SK-N-SH (cell line): ENCODE data around the gene LRRC51. TPM values are rescaled to one million over a fixed set of nuclear protein-coding genes. Genes with fewer than 3 reads are reported as not detected.
A peak's percentile ranks its signal among the peaks of the same experiment; 100 is the strongest.

ENCODE experiments used
- CTCF ChIA-PET: fragments of 300-600, 350-600 bp; formaldehyde crosslinking; extraction: SDS; loops from one replicate; lab custom pipeline; 2021; lab: Yijun Ruan, JAX
- POLR2A ChIA-PET: fragments of 350-600 bp; sonication (Branson Sonifier 250); formaldehyde crosslinking; extraction: SDS; loops from one replicate; lab custom pipeline; 2020; ENCODE audit warnings: antibody characterized with exemption, inconsistent platforms; lab: Yijun Ruan, JAX
- DNase-seq: peaks from one replicate; pipeline ENCODE4 v3.0.0; 2012
- H2AFZ ChIP-seq: fragments of 200-600 bp; sonication (generic); 2 replicates; pipeline ENCODE4 v1.8.1; 2016; ENCODE audit warnings: antibody characterized with exemption, mild to moderate bottlenecking, low read depth
- H3F3A ChIP-seq: fragments of 200-600 bp; sonication (generic); replicated peaks from 2 replicates; pipeline ENCODE3; 2016; ENCODE audit warnings: antibody characterized with exemption, mild to moderate bottlenecking; ENCODE audit not compliant: insufficient read depth
- H3K27ac ChIP-seq, 2 experiments: fragments of 200-500 bp in 1 of 2; fragments of 200-600 bp in 1 of 2; sonication (Bioruptor generic) in 1 of 2; sonication (generic), shearing (Covaris generic) in 1 of 2; 2 replicates each; pipeline versions ENCODE4 v1.5.1 to v1.6.1; 2014 to 2016; ENCODE audit warnings: low read depth in 2 of 2, inconsistent platforms in 1 of 2, low read length in 1 of 2, mild to moderate bottlenecking in 1 of 2, mixed read lengths in 1 of 2
- H3K27me3 ChIP-seq: fragments of 200-600 bp; sonication (generic), shearing (Covaris generic); 2 replicates; pipeline ENCODE4 v1.6.1; 2016; ENCODE audit warnings: mixed run types; ENCODE audit not compliant: insufficient read depth
- H3K36me3 ChIP-seq, 2 experiments: fragments of 200-500 bp in 1 of 2; fragments of 200-600 bp in 1 of 2; sonication (Bioruptor generic) in 1 of 2; sonication (generic) in 1 of 2; replicated peaks in 1 of 2; 2 replicates each; pipeline versions ENCODE3 to v1.5.1; 2014 to 2016; ENCODE audit warnings: low read length in 1 of 2, mild to moderate bottlenecking in 1 of 2; ENCODE audit not compliant: insufficient read depth in 2 of 2, control insufficient read depth in 1 of 2
- H3K4me1 ChIP-seq, 2 experiments: fragments of 200-500 bp in 1 of 2; fragments of 200-600 bp in 1 of 2; sonication (Bioruptor generic) in 1 of 2; sonication (generic), shearing (Covaris generic) in 1 of 2; 2 replicates each; pipeline versions ENCODE4 v1.5.1 to v1.6.1; 2014 to 2016; ENCODE audit warnings: low read depth in 1 of 2, low read length in 1 of 2, mixed run types in 1 of 2; ENCODE audit not compliant: insufficient read depth in 2 of 2, control insufficient read depth in 1 of 2
- H3K4me2 ChIP-seq: fragments of 200-600 bp; sonication (generic), shearing (Covaris generic); 2 replicates; pipeline ENCODE4 v1.6.1; 2017; ENCODE audit warnings: mixed run types
- H3K4me3 ChIP-seq, 2 experiments: fragments of 200-500 bp in 1 of 2; fragments of 200-600 bp in 1 of 2; sonication (Bioruptor generic) in 1 of 2; sonication (generic), shearing (Covaris generic) in 1 of 2; 2 replicates each; pipeline versions ENCODE4 v1.5.1 to v1.8.1; 2014 to 2016; ENCODE audit warnings: low read depth in 2 of 2, inconsistent platforms in 1 of 2, low read length in 1 of 2, mild to moderate bottlenecking in 1 of 2, mixed read lengths in 1 of 2, moderate library complexity in 1 of 2
- H3K79me2 ChIP-seq: fragments of 200-600 bp; sonication (generic); 2 replicates; pipeline ENCODE4 v1.8.1; 2017; ENCODE audit warnings: mild to moderate bottlenecking; ENCODE audit not compliant: insufficient read depth
- H3K9ac ChIP-seq: fragments of 200-600 bp; sonication (generic); 2 replicates; pipeline ENCODE4 v1.6.1; 2017; ENCODE audit warnings: mixed run types
- H3K9me2 ChIP-seq: fragments of 200-600 bp; sonication (generic); 2 replicates; pipeline ENCODE4 v1.6.1; 2017; ENCODE audit warnings: mixed run types
- H3K9me3 ChIP-seq: fragments of 200-600 bp; sonication (generic); 2 replicates; pipeline ENCODE4 v1.6.1; 2017; ENCODE audit warnings: mixed run types, mild to moderate bottlenecking, moderate library complexity
- H4K20me1 ChIP-seq: fragments of 200-600 bp; sonication (generic); 2 replicates; pipeline ENCODE4 v1.6.1; 2017; ENCODE audit warnings: mild to moderate bottlenecking, mixed run types; ENCODE audit not compliant: insufficient read depth
- FOSL2 ChIP-seq: IDR thresholded peaks from 2 replicates; pipeline ENCODE4 v1.4.0; 2012; ENCODE audit warnings: low read depth, mild to moderate bottlenecking, moderate library complexity, borderline replicate concordance
- NFIC ChIP-seq: IDR thresholded peaks from 2 replicates; pipeline ENCODE4 v1.4.0; 2012; ENCODE audit warnings: borderline replicate concordance
- RXRA ChIP-seq: IDR thresholded peaks from 2 replicates; pipeline ENCODE4 v1.4.0; 2012; ENCODE audit warnings: low read depth, mild to moderate bottlenecking, borderline replicate concordance
- TEAD4 ChIP-seq: IDR thresholded peaks from 2 replicates; pipeline ENCODE4 v1.4.0; 2012; ENCODE audit warnings: mild to moderate bottlenecking, borderline replicate concordance; ENCODE audit not compliant: insufficient read depth
- WGBS: methylation state at CpG from one replicate; pipeline ENCODE4 v1.1.6; 2017; ENCODE audit warnings: low lambda C conversion rate; 5-methylcytosine and 5-hydroxymethylcytosine counted together
- polyA plus RNA-seq, 3 experiments: library from polyadenylated mRNA; depleted of rRNA; stranded (reverse); fragments of >200 nt; gene quantifications; 2 replicates each; pipeline ENCODE4 v1.2.3, GENCODE V29; 2012
- small RNA-seq, 7 experiments: library from RNA; depleted of rRNA; stranded (forward); fragments of <200 nt; gene quantifications; one replicate each; pipeline ENCODE3, GENCODE V24; 2012
- TF ChIP-seq, protein P1 (sequence below): IDR thresholded peaks from 2 replicates; pipeline ENCODE4 v1.4.0; 2012; ENCODE audit warnings: low read depth, borderline replicate concordance

LRRC51 gene
- polyA plus RNA-seq, 1 of the 3 experiments (the other 2 are of a cell fraction), result 7.3 TPM

DNA sequence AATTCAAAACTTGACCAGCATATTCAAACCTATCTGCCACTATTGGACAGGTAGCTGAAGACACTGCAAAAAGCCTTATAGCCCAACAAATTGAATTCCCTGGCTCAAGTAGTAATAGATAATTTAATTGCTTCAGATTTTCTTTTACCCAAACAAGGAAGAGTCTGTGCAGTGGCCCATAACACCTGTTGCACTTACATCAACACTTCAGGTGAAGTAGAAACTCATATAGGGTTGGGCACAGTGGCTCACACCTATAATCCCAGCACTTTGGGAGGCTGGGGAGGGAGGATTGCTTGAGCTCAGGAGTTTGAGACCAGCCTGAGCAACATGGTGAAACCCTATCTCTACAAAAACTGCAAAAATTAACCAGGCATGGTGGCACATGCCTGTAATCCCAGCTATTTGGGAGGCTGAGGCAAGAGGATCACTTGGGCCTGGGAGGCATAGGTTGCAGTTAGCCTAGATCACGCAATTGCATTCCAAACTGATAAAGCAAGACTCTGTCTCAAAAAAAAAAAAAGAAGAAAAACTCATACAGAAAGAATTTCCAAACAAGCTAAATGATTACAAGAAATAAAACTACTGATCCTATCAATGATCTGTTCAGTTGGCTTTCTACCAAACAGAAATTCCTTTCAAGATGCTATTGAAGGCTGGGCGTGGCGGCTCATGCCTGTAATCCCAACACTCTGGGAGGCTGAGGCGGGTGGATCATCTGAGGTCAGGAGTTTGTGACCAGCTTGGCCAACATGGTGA, 64.3 kb downstream of the LRRC51 start:
- H3K36me3 ChIP-seq, result no peaks in the 10 kb centered on the region
- no peak overlapping the region for H3K4me2 ChIP-seq
- peak overlapping the region in 1 of 2 experiments; percentile 27; a peak in 1 of 4 replicates for H3K27ac ChIP-seq
- H4K20me1 ChIP-seq, result no peaks in the 10 kb centered on the region
- no peaks in the 10 kb centered on the region for H3F3A ChIP-seq
- H2AFZ ChIP-seq, result no peak overlapping the region
- CTCF ChIA-PET, result interaction anchor here (0.7 to 3.5 kb wide), 37 partner anchors 8 to 311 kb away, joined by 3 to 35 read pairs (median 7); partner anchors contain the start of gene CLPB
- no peaks in the 10 kb centered on the region for H3K27me3 ChIP-seq
- no peaks in the 10 kb centered on the region for H3K79me2 ChIP-seq
- H3K9me2 ChIP-seq, result no peaks in the 10 kb centered on the region
- POLR2A ChIA-PET, result no interaction called here
- 63% methylated on average over 4 of the region's 4 CpGs for WGBS
- H3K4me1 ChIP-seq, result no peaks in the 10 kb centered on the region; a peak in 1 of 4 replicates
- no peak for DNase-seq
- 0 out of 2 replicates have a peak, but pooled peaks have one; percentile 28 for TF ChIP-seq NFIC
- TF ChIP-seq RXRA, result peak; percentile 14; the same call in 1 of the 2 replicates
- 0 out of 2 replicates have a peak, but pooled peaks have one; percentile 19 for TF ChIP-seq TEAD4
- TF ChIP-seq, protein P1, sequence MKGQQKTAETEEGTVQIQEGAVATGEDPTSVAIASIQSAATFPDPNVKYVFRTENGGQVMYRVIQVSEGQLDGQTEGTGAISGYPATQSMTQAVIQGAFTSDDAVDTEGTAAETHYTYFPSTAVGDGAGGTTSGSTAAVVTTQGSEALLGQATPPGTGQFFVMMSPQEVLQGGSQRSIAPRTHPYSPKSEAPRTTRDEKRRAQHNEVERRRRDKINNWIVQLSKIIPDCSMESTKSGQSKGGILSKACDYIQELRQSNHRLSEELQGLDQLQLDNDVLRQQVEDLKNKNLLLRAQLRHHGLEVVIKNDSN, result no peak
- TF ChIP-seq FOSL2, result peak; percentile 4; the same call in 1 of the 2 replicates
- H3K9ac ChIP-seq, result no peak overlapping the region
- no peak overlapping the region for H3K4me3 ChIP-seq
- H3K9me3 ChIP-seq, result no peaks in the 10 kb centered on the region

Small RNAs within 50 kb of the gene (small RNA-seq; reads per million reads assigned to genes)
- gene MIR3165 (0 to 2.6 (median 0) reads per million in 7 experiments), gene RNU6-72P (0 reads per million in 7 experiments)

Other genes with a start within 250 kb of the LRRC51 start
- not detected in 2 replicates for gene DEFB108B, start 247.7 kb upstream of the LRRC51 start, polyA plus RNA-seq (2012; rRNA removed)
- gene DEFB131B, start 202.4 kb upstream of the LRRC51 start, polyA plus RNA-seq (2012; rRNA removed), result not detected in 2 replicates
- 3.4 and 4.5 TPM in 2 replicates for gene XNDC1N, start 152.3 kb upstream of the LRRC51 start, polyA plus RNA-seq (2012; rRNA removed)
- gene RNF121, start 151.8 kb upstream of the LRRC51 start, polyA plus RNA-seq (2012; rRNA removed), result 49.5 and 67.5 TPM in 2 replicates
- gene IL18BP, start 81.9 kb upstream of the LRRC51 start, polyA plus RNA-seq (2012; rRNA removed), result 5.0 and 6.8 TPM in 2 replicates
- gene NUMA1, start 308 bp upstream of the LRRC51 start, polyA plus RNA-seq (2012; rRNA removed), result 111 TPM in 2 replicates
- 128 and 129 TPM in 2 replicates for gene LAMTOR1, start 22.4 kb downstream of the LRRC51 start, polyA plus RNA-seq (2012; rRNA removed)
- gene TOMT, start 25.1 kb downstream of the LRRC51 start, polyA plus RNA-seq (2012; rRNA removed), result not detected in 2 replicates
- 85.6 and 92.3 TPM in 2 replicates for gene ANAPC15, start 31.8 kb downstream of the LRRC51 start, polyA plus RNA-seq (2012; rRNA removed)
- gene FOLR3, start 54.9 kb downstream of the LRRC51 start, polyA plus RNA-seq (2012; rRNA removed), result not detected in 2 replicates
- gene FOLR1, start 111.3 kb downstream of the LRRC51 start, polyA plus RNA-seq (2012; rRNA removed), result 0.26 TPM in 1 of 2 replicates, not detected in the other
- gene FOLR2, start 135.9 kb downstream of the LRRC51 start, polyA plus RNA-seq (2012; rRNA removed), result not detected in 2 replicates
- gene INPPL1, start 143.9 kb downstream of the LRRC51 start, polyA plus RNA-seq (2012; rRNA removed), result 123 and 138 TPM in 2 replicates
- 65.0 and 75.6 TPM in 2 replicates for gene PHOX2A, start 163.3 kb downstream of the LRRC51 start, polyA plus RNA-seq (2012; rRNA removed)